Activated CD4-positive, CD25-positive, alpha-beta regulatory T cell treated with anti-CD3 and anti-CD28 coated beads, Interleukin-2, amount 50 U/mL, for 24 hours (primary cell): Measurements from ENCODE around the gene RBFOX2.

Experiments used
- ATAC-seq, 2 donors: fragments of 150-1000 bp; cut with Tn5 transposase; one replicate each; pipeline ENCODE4 v1.10.0; 2021; ENCODE audit warnings: mild to moderate bottlenecking in 1 of 2, moderate library complexity in 1 of 2

Gene RBFOX2

GRCh38 chr22:35860837-35861236, 167.8 kb downstream of the RBFOX2 start:
- no peak for ATAC-seq

DNA sequence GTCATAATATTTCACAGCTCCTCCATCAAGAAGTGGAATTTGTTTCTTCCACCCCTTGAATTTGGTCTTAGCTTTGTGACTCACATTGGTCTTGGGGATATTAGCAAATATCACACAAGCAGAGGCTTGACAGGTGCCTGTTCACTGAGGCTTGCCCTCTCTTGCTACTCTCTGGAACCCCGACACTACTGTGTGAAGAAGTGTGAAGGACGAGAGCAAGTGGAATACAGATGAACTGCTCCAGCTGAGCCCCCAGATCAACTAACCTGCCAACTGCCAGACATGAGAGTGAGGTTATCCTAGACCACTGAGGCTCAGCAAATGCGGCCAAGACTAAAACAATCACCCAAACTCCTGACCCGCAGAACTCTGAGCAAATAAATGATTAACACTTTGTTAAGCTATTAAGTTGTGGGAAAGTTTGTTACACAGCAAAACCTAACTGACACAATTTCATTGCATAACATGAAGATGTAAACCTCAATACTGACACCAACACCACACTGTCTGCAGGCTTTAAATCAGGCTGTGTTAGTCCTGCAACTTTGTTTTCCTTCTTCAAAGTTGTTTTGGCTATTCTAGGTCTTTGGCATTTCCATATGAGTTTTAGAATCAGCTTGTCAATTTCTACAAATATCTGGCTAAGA, 168.4 kb downstream of the RBFOX2 start:
- no peak for ATAC-seq

GRCh38 chr22:35854334-35854733, 174.3 kb downstream of the RBFOX2 start:
- ATAC-seq, result no peak

GRCh38 chr22:35852076-35852475, 176.5 kb downstream of the RBFOX2 start:
- no peak for ATAC-seq

DNA sequence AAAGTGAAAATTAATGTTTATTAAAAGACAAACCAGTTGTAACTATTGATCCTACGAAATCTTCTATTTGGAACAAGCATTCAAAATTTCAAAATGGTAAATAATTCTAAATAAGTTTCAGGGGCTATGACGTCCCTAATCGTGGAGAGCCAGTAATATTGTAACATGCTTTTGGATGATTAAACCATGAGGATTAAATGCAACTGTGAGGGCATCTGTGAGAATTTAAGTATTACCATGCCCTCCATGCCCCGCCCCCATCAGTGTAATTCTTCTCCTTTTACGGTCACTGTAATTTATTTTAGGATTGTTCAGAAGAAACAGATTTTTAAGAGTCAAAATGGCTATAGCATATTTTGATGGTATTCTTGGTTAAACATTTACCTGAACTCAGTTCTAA, 177.8 kb downstream of the RBFOX2 start:
- no peak for ATAC-seq

DNA sequence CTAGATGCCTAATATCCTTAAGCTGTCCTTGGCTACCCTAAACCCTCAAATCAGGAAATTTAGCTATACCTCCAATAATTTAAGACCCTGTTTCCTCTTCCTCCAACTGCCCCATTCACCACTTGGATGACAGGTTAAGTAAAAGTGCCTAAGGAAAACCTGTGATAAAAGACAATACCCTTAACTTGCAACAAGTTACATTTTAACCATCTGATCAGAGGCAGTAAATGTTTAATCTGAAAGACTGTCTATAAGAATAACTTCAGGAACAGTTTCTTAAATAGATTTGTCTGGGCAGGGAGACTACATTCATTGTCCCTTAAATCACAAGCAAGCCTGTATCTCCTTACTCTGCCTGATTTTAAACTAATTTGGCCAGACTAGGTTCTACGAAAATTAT, 181.8 kb downstream of the RBFOX2 start:
- ATAC-seq, result no peak

GRCh38 chr22:35844886-35845285, 183.7 kb downstream of the RBFOX2 start:
- ATAC-seq, result no peak

DNA sequence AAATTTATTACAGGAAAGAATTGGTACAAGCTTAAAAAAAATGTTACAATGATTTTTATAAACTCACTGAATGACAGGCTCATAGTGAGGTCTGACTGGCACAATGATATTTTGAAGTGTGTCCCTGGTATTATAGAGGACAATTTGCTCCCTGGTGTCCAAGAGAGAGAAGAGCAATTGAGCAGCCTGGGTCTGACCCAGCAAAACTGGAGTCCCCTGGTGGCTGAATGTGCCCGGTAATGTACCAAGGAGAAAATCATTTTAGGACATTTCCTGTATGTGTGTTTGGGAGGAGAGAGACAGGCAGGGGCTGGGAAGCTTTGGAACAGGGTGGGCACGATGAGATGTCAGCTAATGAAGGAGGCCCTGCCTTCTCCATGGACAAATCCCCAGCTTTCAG, 185.7 kb downstream of the RBFOX2 start:
- no peak for ATAC-seq

- no peak for ATAC-seq
Measured at GRCh38 chr22:35842519-35842913, 186.1 kb downstream of the RBFOX2 start.

DNA sequence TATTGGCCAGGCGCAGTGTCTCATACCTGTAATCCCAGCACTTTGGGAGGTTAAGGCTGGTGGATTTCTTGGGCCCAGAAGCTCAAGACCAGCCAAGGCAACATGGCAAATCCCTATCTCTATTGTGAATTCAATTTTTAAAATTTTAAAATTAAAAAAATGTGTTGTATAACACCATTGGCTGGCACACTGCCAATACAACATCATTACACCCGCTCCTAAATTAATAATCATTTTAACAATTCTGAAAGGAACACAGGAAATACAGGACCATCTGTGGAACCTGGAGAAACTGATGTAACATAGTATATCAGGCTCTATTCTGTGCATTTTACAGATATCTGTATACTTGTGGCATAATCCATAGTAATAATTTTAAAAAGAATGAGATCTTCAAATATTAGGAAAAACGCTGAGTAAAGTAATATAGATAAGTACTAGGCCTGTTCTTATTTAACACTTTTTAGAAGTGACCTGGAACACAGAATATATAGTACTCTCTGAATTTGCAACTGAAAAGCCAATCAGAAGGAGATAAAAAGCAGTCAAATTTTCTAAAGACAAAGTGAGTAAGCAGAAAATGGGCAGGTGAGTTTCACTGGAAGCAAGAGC, 186.6 kb downstream of the RBFOX2 start:
- no peak for ATAC-seq

- no peak for ATAC-seq
Measured at GRCh38 chr22:35840302-35840739, 188.3 kb downstream of the RBFOX2 start.

GRCh38 chr22:35839841-35840301, 188.8 kb downstream of the RBFOX2 start:
- no peak for ATAC-seq

DNA sequence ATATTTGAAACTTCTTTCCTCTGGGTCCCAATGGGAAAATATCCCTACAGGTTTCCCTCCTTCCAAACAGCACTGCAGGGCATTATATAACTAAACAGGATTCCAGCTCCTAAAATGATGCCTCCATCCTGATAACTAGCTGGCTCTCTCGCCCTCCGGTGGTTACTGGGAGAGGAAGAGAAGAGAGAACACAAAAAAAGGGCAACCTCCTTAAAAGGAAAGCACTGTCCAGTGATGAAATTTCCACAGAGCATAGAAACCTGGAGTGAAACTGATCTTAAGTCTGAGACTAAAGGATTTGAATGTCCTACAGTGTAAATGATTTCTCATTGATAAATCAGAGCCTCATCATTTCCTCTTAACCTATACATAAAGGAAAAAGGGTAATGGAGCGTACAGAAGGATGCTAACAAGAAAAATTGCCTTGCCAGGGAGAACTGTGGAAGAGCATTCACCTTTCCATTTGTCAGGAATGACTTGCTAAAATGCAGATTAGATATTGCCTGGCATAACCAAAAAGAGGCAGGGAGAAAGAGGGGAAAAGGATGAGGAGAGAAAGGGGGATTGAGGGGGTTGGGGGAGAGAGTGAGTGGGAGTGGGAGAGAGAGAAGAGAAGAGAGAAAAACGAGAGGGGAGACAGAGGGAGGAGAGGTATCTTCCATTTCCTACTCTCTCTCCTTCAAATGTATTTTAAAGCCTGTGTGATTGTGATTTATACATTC, 189.6 kb downstream of the RBFOX2 start:
- ATAC-seq, result no peak

DNA sequence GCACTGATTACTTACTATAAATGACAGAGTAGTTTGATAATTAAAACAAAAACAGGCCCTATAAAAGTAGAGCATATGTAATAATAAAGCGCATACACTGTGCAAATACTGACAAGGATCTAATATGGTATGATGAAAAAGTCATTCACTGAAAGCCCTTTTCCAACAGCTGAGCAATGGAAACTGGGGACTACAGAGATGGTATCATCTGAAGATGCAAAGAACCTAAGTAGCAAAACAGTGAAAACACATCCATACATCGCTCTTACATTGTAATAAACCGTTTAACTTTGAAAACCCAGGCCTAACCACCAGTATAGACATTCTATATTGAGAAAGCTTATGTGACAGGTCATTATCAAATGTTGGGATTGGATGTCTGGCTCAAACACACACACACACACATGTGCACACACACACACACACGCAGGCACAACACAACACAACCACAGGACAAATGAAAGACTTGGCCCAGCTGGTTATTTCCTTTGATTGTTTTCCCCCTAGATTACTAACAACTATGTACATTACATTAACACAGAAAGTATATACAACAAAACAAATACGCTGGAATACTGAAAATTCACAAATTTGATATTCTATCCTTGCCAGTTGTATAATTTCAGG, 191.4 kb downstream of the RBFOX2 start:
- no peak for ATAC-seq

DNA sequence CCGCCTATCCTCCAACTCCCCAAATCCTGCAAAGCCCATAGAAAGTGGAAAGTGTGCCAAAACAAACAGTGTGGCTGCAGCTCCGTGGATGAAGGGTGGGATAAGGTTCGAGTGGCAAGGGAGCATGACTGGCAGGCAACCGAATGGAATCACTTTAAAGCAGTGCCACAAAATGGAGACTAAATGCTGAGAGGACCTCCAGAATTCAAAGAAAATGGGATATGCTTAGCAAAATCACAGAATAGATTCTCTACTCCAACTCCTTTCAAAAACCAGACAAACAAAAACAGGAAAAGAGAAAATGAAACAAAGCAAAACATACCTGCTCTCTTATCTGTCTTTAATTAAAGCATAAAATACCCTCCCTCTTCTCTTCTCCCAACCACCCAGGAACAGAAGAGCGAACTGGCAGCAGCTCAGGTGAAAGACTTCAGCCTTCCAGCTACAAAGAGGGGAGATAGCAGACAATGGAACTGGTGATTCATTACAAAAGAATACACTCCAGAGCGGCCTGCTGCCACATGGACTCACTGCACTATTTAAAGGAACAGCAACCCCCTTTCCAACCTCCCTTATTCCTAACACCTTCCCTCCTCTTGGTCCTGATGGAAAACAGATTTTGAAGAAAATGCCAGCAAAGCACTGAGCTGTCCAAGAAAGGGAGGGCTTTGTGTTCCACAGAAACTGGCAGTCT, 192.5 kb downstream of the RBFOX2 start:
- ATAC-seq, result no peak

DNA sequence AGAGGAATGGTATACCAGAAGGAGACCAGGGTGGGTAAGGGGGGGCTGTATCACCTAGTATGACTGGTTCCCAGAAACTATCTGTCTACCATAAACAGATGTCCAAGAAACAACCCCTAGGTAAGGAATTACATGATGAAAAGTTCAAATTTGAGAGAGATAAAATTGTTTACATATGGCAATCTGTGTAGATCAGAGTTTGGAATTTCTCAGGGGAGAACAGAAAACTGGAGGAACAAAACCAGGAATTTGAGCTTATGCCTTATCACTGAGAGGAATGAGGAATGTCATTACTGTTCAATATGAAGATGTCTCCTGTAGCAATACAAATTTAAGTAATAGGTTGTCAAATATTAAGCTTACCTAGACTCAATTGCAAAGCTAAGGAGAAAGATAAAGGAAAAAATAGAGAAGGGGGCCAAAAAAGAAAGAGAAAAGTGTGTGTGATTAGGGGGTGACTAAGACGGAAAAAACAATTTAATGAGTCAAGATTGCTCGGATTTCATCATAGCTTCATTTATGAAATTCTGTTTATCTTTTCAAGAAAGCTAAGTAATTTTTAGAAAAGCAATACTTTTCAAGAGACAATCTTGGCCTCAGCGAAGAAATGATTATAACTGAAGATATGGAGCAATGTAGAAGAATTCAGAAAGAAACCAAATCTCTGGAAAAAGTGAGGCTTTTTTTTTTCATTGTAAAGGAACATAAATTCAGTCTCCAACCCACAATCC, 193.2 kb downstream of the RBFOX2 start:
- ATAC-seq, result no peak

GRCh38 chr22:35834061-35834460, 194.6 kb downstream of the RBFOX2 start:
- ATAC-seq, result no peak

- no peak for ATAC-seq
Measured at GRCh38 chr22:35830305-35830704, 198.3 kb downstream of the RBFOX2 start.

DNA sequence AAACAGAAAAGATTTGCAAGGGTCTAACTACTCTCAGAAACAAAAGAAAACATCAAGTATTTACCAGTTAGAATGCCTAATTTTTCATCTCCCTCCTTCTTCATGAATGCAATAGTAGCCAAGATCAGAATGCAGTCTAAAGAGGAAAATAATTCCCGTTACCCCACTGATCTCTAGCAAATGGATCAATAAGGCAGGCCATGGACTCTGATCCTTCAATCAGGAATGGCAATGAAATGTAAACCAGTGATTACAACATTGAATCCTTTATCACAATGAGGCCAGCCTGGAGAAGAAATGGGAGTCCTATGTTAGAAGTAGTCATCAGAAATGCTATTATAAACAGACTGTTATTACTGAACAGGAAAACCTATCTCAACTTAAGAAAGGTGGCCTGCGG, 204.4 kb downstream of the RBFOX2 start:
- no peak for ATAC-seq

GRCh38 chr22:35821654-35822053, 207.0 kb downstream of the RBFOX2 start:
- no peak for ATAC-seq

- ATAC-seq, result no peak
Measured at GRCh38 chr22:35819421-35819820, 209.2 kb downstream of the RBFOX2 start.

GRCh38 chr22:35818897-35819296, 209.7 kb downstream of the RBFOX2 start:
- ATAC-seq, result no peak
